PC-9 (cell line): ENCODE data around the gene ZMAT3.
"Not testable (repeated sequence)": the region's sequence is repeated elsewhere in the genome, so short reads cannot be mapped to it uniquely, and the experiment has no call there.

Source experiments
- EZH2 ChIP-seq: fragments of 200-600 bp; sonication (generic); IDR thresholded peaks from 2 replicates; pipeline ENCODE4 v1.8.0; 2017; ENCODE audit warnings: antibody characterized with exemption, low read depth
- TF ChIP-seq, protein P1 (sequence below): fragments of 200-600 bp; sonication (generic); conservative IDR thresholded peaks from 2 replicates; pipeline ENCODE4 v1.6.1; 2017; ENCODE audit warnings: mixed run types, antibody characterized with exemption, mild to moderate bottlenecking, moderate library complexity

DNA sequence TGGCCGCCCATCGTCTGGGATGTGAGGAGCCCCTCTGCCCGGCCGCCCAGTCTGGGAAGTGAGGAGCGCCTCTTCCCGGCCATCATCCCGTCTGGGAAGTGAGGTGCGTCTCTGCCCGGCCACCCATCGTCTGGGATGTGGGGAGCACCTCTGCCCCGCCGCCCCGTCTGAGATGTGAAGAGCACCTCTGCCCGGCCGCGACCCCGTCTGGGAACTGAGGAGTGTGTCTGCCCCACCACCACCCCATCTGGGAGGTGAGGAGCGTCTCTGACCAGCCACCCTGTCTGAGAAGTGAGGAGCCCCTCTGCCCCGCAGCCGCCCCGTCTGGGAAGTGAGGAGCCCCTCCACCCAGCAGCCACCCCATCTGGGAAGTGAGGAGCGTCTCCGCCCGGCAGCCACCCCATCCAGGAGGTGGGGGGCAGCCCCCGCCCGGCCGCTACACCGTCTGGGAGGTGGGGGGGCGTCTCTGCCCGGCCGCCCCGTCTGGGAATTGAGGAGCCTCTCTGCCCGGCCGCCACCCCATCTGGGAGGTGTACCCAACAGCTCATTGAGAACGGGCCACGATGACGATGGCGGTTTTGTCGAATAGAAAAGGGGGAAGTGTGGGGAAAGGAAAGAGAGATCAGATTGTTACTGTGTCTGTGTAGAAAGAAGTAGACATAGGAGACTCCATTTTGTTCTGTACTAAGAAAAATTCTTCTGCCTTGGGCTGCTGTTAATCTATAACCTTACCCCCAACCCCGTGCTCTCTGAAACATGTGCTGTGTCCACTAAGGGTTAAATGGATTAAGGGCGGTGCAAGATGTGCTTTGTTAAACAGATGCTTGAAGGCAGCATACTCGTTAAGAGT, 38.9 kb downstream of the ZMAT3 start:
- TF ChIP-seq, protein P1, sequence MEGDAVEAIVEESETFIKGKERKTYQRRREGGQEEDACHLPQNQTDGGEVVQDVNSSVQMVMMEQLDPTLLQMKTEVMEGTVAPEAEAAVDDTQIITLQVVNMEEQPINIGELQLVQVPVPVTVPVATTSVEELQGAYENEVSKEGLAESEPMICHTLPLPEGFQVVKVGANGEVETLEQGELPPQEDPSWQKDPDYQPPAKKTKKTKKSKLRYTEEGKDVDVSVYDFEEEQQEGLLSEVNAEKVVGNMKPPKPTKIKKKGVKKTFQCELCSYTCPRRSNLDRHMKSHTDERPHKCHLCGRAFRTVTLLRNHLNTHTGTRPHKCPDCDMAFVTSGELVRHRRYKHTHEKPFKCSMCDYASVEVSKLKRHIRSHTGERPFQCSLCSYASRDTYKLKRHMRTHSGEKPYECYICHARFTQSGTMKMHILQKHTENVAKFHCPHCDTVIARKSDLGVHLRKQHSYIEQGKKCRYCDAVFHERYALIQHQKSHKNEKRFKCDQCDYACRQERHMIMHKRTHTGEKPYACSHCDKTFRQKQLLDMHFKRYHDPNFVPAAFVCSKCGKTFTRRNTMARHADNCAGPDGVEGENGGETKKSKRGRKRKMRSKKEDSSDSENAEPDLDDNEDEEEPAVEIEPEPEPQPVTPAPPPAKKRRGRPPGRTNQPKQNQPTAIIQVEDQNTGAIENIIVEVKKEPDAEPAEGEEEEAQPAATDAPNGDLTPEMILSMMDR, result not testable (repeated sequence)
- TF ChIP-seq EZH2, result not testable (repeated sequence)
